ENCODE measurements around the gene SLC6A11.

Gene SLC6A11

GRCh38 chr3:10954740-10955139 lies 138.7 kb downstream of the SLC6A11 start:
- no peak for DNase-seq (ENCODE audit: low read depth)

GRCh38 chr3:10955711-10956453 lies 139.9 kb downstream of the SLC6A11 start:
- no peak for DNase-seq (ENCODE audit: low read depth)

GRCh38 chr3:10956531-10956930 lies 140.5 kb downstream of the SLC6A11 start:
- no peak for DNase-seq (ENCODE audit: low read depth)

DNA sequence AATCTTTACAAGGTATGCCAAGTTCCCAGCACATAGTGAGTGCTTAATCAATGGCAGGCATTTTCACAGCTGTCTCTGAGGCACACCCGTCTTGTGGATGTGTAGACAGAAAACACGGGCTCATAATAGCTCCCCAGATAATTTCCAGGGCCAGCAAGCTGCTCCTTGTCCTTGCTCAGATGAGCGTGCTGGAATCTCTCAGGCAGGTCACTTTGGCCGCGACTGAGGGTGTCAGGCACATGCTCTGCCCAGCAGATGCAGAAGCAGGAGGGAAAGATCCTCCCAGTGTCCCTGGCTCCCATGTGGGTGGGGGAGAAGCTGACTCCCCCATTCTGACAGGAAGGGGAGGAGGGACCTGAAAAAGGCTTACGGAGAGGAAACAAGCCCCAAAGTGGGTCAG lies 141.0 kb downstream of the SLC6A11 start:
- no peak for DNase-seq (ENCODE audit: low read depth)

DNA sequence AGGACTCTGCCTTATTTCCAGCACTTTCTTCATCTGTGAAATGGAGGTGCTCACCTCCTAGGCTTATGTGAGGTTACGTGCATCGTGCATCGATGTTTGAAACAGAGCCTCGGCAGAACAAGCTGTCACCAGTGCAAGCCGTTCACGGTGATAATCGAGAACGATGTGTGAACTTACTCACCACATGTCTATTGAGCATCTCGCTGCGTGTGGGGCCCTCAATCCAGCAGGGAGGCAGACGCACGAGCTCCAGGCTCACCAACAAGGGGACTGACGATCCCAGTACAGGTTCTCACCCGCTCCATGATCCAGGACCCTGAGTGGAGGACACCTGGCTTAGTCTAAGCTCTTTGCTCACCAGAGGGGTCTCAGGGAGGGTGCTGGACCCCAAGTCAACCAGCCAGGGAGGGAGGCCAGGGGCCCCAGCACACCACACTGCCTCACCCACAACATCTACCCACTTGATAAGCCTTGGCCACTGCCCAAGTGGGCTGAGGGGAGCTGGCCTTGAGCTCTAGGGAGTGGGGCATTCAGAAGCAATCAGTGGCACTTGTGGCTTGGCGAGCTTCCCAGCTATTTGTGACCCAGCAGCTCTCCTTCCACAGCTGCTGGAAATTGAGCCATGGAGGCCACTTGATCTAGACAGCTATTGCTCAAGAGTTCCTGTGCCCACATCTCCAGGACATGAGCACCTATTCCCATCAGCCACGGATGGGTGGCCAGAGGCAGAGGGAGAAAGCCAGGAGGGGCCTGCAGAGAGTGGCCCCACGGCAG lies 142.1 kb downstream of the SLC6A11 start:
- DNase-seq (ENCODE audit: low read depth) = no peak

DNA sequence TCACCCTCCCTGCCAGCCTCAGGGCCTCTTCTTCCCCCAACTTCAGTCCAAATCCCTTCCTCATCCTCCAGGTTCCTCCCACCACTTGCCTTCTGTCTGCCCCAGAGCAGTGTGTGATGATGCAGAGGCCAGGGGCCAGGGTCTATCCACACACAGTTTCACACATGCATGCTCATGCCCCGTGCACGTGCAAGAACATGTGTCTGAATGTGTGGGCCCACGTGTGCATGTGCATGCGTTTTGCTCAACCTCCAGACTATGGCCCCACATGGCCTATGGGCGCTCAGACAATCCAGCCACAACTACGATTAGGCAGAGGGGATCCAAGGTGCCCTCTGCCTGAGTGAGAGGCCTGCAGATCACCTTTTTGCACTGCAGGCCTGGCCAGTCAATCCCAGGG lies 144.2 kb downstream of the SLC6A11 start:
- DNase-seq (ENCODE audit: low read depth) = no peak

- DNase-seq (ENCODE audit: low read depth) = no peak
Measured at GRCh38 chr3:10961921-10962320, 145.9 kb downstream of the SLC6A11 start.

GRCh38 chr3:10962481-10963036 lies 146.5 kb downstream of the SLC6A11 start:
- DNase-seq (ENCODE audit: low read depth) = no peak

- DNase-seq (ENCODE audit: low read depth) = no peak
Measured at GRCh38 chr3:10964537-10965167, 148.6 kb downstream of the SLC6A11 start.

GRCh38 chr3:10968401-10968800 lies 152.4 kb downstream of the SLC6A11 start:
- DNase-seq (ENCODE audit: low read depth) = no peak

- DNase-seq (ENCODE audit: low read depth) = no peak
Measured at GRCh38 chr3:10970306-10970960, 154.4 kb downstream of the SLC6A11 start.

DNA sequence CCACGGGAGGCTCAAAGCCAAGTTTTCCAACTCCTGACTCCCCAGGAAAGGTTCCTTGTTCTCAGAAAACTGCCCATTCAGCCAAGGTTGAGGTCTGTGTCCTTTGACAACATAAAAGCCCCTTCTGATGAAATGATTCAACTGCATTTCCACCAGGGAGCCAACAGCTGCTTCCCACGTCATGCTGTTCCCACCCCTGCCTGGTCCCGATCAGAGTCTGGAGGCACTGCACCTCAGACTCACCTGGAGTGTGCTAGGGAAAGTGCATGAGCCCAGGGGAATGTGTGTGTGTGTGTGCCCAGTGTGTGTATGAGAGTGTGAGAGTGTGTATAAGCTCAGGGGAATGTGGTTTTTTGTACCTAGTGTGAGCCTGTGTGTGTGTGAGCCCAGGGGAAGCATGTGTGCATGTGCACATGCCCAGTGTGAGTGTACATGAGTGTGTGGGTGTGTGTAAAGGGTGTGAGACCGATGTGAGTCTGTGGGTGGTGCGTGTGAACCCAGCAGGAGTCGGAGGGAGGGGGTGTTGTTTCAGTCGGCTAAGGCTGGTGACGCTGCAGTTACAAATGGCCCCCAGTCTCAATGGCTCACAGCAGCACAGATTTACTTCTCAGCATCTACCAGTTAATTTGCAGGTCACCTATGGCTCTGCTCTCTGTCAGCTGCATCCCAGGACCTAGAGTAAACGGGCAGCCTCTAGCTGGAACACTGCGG lies 156.2 kb downstream of the SLC6A11 start:
- DNase-seq (ENCODE audit: low read depth) = no peak

DNA sequence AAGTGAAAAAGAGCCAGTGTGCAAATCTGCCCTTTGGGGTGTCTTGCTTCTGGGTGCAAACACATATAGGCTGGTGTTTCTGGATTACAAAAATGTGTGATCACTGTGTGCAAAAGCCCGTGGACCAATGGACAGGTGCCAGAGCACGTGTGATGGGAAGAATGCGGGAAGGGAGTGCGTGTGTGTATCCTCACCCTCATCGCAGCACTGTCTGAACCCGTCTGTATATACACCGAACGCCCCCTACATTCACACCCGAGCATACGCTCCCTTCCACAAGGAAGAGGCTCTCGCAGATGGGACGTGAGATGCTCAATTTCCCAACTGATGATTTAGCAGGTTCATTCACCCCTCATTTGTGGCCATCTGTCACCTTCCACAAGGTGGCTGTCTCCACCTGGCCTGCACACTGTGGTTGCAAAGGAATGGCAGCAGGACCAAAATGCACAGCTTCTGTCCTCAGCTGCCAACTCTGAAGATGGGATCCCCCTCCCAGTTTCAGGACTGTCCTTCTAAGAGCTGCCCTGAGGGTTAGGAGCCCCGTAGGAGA lies 157.1 kb downstream of the SLC6A11 start:
- no peak for DNase-seq (ENCODE audit: low read depth)

- no peak for DNase-seq (ENCODE audit: low read depth)
Measured at GRCh38 chr3:10974131-10974530, 158.1 kb downstream of the SLC6A11 start.

DNA sequence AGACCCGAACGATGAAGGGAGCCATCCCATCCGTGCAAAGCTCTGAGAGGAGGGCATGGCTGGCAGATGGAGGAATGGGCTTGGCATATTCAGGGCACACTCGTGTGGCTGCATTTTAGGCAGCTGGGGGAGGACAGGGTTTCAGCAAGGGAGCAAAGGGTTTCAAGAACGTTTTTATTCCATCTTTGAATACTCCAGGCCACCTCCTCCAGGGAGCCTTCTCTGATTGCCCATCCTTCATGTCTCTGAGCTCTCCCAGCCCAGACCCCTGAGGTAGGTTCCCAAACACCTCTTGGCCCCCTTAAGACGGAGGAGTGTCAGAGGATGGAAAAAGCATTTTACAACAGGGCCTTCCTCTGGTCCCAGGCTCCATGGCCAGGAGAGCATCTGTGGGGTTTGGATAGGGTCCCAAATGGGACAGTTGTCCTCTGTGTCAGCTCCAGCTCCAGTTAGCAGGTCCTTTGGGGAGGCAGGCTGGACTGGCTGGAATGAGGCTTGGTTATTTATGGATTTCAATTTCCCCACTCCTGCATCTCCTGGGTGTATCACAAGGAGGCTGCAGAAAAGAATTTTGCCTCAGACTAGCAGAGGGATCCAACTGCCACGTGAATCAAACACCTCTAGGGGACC lies 158.8 kb downstream of the SLC6A11 start:
- DNase-seq (ENCODE audit: low read depth) = no peak

DNA sequence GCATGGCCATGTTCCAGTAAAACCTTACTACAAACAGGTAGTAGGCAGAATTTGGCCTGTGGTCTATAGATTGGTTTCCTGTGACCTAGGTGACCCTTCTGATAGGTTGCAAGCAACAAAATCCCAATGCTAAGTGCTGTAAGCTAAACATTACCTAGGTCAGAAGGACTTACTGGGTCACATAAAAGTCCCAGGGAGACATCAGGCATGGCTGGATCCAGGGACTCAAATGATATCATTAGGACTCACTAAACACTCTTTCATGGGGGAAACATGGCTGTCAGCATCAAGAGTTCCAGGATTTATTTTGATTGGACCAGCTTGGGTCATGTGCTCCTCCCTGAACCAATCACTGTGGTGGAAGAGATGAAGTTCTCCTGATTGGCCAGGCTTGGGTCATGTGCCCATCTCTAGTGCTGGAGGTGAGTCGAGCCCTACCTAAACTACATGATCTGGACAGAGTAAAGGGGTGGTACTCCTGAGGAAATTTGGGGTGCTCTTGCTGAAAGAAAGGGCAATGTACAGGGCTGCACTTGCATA lies 159.7 kb downstream of the SLC6A11 start:
- DNase-seq (ENCODE audit: low read depth) = no peak

DNA sequence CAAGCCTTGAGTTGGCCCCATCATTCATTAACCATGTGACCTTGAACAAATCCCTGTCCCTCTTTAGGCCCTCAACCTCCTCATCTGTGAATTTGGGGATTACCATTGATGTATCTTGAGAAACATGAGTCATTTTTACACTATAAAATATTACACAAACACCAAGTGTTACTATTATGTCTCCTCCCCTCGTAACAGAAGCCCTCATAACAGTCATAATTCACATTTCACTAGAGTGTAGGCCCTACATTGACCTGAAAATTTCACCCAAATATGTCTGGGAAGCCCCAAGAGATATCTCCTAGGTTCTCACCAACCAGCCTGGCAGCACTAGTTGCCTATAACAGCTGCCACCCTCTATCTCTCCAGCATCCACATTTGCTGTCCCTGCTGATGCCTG lies 160.7 kb downstream of the SLC6A11 start:
- no peak for DNase-seq (ENCODE audit: low read depth)

DNA sequence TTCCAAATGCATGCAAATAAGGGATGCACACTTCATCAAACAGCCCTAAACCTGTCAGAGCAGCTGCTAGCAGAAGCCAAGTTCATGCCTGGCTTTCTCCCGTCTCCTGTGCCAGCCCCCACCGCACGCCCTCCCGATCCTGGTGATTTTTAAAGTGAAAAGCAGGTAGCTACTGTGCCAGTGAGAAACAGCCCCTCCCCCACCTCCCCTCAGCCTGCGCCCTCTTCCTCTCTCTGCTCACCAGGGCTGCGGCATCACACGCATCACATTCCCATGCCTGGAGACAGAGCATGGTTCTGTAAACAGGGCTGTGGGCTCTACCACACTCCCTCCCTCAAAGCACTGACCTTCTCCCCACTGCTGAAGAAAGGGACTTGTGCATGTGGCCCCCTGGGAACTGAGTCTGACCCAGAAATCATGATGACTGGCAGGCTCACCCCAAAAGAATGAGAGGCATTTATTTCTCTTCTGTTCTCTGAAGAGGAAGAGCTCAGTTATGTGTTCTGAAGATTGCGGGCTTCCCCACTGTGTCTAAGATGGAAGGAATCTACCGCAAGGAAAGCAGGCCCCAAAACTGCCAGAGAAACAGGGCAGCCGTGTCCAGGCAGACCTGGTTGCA lies 162.0 kb downstream of the SLC6A11 start:
- DNase-seq (ENCODE audit: low read depth) = no peak

- DNase-seq (ENCODE audit: low read depth) = no peak
Measured at GRCh38 chr3:10978956-10979355, 162.9 kb downstream of the SLC6A11 start.

DNA sequence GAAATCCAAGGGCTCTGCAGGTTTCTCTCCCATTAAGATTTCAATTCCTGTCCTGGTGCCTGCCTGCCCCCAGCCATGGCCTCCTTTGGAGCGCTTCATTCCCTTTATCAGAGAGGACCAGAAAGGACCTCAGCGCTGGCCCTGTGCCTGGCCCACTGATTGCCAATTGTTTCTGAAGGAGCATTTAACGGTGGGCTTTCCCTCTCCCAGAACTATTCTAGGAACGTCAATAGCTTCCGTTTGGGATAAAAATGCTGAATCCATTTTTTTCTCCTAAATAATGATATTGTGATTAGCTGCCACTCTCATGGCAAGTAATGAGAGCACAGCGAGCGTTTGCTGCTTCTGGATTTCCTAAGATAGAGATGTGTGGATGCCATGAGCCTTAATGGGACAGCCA lies 164.3 kb downstream of the SLC6A11 start:
- no peak for DNase-seq (ENCODE audit: low read depth)
